Measurements from ENCODE around the gene GMIP. TPM values are rescaled to one million over a fixed set of nuclear protein-coding genes. Genes with fewer than 3 reads are reported as not detected.

The GMIP gene, protein sequence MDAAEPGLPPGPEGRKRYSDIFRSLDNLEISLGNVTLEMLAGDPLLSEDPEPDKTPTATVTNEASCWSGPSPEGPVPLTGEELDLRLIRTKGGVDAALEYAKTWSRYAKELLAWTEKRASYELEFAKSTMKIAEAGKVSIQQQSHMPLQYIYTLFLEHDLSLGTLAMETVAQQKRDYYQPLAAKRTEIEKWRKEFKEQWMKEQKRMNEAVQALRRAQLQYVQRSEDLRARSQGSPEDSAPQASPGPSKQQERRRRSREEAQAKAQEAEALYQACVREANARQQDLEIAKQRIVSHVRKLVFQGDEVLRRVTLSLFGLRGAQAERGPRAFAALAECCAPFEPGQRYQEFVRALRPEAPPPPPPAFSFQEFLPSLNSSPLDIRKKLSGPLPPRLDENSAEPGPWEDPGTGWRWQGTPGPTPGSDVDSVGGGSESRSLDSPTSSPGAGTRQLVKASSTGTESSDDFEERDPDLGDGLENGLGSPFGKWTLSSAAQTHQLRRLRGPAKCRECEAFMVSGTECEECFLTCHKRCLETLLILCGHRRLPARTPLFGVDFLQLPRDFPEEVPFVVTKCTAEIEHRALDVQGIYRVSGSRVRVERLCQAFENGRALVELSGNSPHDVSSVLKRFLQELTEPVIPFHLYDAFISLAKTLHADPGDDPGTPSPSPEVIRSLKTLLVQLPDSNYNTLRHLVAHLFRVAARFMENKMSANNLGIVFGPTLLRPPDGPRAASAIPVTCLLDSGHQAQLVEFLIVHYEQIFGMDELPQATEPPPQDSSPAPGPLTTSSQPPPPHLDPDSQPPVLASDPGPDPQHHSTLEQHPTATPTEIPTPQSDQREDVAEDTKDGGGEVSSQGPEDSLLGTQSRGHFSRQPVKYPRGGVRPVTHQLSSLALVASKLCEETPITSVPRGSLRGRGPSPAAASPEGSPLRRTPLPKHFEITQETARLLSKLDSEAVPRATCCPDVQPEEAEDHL
- 9.7 and 14.5 TPM in 2 replicates for total RNA-seq

DNA sequence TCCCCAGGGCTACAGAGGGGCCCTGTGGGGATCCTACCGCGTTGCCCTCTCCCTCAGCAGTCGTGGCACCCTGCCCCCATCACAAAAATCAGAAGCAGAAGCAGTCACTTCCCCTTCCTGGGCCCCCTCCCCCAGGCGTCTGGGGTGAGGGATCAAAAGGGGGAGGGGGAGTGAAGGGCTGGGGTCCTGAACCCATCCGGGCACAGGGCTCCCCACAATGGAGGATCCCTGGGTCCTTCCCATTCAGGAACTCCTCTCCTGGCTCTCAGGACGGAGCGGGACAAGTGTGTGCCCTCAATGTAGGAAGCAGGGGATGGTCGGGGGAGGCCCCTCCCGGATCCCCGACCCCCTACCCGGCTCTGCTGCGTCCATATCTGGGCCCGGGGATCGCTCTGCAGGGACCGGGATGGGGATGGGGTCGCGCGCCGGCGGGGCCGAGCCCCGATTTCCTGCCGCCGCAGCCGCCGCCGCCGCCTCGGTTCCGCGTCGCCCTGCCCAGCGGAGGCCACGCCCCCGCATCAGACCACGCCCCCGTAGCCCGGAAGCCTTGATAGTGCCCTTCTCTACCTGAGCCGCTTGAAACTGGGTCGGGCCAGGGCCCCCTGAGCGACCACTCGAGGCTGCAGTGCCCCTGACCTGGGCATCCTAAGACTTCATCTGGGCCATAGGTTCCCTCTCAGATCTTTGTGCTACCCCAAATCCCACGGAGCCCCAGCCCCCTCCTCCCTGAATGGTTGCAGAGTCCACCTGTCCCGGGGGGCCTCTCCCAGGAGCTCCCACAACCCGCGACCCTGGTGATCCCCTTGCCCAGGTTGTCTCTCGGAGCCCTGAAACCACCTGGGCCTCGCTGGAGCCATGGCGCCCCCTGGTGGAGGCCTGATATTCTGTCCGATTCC, at the start of gene GMIP:
Gene GMIP (minus strand): TSS at position 500 of the 896 bp plus-strand sequence. CDS start 128 bp downstream, at position 372.

DNA sequence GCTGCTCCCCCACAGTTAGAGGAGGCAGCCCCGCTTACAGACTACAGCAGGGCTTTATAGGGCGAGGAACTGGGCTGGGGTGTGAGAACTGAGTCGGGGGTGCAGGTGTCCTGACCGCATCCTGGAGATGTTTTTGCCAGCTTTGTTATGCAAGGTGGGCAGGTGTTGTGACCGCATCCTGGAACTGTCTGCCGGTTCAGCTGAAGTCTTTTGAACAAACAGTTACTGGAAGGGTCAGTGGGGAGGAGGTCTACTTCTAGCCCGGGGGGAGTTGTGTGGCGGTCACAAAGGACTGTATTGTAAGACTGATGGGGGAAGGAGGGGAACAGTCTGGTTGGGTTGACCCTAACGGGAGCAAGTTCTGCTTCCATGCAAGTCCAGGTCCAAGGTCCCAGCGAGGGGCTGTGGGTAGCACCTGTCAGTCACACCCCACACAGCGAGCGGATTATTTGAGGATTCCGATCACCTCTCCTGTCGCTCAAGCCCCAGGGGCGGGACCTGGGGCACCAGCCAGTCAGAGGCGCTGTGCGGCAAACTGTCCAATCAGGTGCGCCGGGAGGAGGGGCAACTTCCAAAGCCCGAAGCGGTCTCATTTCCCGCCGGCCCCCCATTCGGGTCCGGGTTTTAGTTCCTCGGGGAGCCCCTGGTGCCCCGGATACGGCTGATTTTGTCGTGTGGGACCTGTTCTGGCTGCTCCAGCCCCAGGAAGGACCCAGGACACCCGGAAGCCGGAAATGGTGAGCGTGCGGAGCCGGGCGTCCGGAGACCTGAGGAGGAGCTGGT, 25.0 kb upstream of the GMIP start, which contains the start of gene ZNF101:
Gene ZNF101 (plus strand): TSS at position 610 of the 783 bp plus-strand sequence. CDS start 125 bp downstream, at position 735.

DNA sequence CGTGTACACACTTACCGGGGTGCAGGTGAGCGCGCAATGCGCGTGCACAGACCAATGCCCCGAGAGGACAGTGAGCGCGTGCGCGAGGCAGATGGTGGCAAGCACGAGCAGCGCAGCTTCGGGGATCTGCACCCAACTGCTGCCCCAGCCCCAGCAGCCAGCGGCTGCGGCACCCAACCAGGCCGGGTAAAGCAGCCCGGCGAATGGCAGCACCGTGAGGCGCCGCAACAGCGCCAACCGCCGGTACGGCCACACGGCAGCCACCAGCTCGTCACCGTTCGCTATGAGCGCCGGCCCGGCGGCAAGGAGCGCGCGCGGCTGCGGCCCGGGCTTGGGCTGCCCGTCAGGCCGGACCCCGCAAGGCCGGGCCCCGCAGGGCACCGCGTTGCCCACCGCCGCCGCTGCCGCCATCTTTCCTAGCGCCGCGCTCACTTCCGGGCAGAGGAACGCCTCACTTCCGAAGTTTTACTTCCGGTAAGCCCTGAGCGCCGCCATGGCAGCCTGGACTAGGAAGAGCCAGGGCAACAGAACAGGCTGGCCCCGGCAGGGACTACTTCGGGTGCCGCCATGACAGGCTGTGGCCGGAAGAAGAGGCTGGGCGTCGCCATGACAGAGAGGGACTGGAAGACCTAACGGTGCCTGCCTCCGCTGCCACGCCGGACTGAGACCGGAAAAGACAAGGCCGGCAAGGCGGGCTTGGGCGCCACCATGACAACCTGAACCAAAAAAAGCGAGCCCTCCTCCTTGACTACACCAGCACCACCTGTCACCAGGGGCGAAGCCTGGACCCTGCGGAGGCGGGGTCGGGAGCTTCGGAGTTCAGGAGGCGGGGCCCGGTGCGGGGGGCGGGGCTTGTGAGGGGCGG, 20.0 kb upstream of the GMIP start, which contains the start of gene ATP13A1:
Gene ATP13A1 (minus strand): TSS at position 421 of the 865 bp plus-strand sequence. CDS start 10 bp downstream, at position 411.

DNA sequence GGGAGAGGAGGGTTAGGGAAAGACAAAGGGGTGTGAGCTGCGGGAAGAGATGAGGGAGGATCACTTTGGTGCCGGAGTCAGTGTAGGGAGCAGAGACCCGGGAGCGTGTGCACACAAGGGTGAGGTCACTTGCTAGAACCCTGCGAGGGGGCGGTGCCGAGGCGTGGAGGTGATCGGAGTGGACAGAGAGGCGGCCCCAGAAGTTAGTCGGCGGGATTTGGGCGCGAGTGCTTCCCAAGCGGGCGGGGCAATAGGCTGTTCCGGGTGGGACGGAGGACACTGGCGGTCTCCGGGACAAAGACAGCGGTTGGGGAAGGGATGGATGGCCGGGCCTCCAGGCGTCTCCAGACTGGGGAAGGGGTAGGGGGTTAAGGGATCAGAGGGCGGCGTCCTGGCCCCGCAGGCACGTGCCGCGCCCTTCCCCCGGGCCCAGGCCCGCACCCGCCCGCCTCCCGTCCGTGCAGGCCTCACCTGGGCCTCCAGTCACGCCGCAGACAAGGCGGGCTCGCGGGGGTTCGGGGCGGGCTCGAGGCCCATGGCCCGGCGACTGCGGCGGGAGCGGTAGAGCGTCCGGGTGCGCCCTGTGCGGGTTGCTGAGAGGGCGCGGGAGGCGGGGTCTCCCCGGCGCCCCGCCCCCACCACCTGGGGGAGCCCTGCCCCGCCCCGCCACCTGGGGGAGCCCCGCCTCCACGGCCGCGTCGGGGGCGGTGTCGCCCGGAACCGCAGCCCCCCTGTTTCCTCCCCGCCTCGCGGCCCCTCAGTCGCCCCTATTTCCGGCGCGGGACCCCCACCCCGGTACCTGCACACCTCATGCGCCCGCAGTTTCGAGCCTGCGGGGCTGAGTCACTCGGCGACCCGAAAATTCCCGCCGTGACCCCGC, 15.6 kb downstream of the GMIP start, which contains the start of gene LPAR2:
Gene LPAR2 (minus strand): TSS at position 600 of the 880 bp plus-strand sequence. CDS start 945 bp downstream, outside the sequence.

DNA sequence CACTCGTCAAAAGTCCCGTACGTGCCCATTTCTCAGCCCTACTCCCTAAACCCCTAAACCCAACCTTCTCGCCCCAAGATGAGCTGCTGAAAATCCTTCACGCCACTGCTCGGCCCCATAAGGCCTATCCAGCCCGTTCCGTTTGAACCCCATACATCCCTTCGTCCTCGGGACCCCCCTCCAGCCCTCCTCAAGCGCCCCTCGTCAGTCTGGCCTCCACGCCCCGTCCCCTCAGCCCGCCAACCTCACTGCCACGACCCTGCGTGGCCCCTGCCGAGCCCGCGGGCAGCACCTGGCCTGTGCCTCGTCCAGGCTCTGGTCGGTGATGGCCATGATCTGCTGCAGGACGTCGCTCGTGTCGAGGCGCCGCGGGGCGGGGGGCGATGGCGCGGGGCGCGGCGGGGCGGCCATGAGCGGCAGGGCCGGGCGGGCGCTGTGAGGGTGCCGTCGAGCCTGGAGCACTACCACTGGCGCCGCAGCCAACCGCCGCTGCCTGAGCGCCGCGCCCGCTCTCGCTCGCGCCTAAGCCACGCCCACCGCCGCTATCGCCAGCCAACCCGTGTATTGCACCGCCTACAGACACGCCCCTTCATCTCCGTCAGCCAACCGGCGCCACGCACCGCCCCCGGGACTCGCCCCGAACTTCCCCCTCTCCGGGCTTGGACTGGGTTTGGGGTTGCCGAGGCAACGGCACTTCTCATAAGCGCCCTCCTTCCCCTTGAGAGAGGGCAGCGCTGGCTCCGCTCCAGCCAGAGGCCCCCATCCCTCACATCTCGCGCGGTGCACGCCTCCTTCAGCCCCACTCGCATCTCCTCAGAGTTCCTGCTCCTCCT, 25.0 kb downstream of the GMIP start, which contains the start of gene PBX4:
Gene PBX4 (minus strand): TSS at position 469 of the 833 bp plus-strand sequence. CDS start 58 bp downstream, at position 411.

Other genes with a start within 250 kb of the GMIP start
- 64.3 and 72.6 TPM in 2 replicates for gene GATAD2A, start 238.0 kb downstream of the GMIP start, total RNA-seq
- gene TSSK6, start 128.1 kb downstream of the GMIP start, total RNA-seq: 0.79 and 2.1 TPM in 2 replicates
- 155 and 202 TPM in 2 replicates for gene NDUFA13, start 127.4 kb downstream of the GMIP start, total RNA-seq
- 0.28 TPM in 2 replicates for gene YJEFN3, start 114.7 kb downstream of the GMIP start, total RNA-seq
- 0.05 and 0.07 TPM in 2 replicates for gene CILP2, start 105.4 kb downstream of the GMIP start, total RNA-seq
- 0.35 TPM in 1 of 2 replicates, not detected in the other for gene PBX4, start 25.0 kb downstream of the GMIP start, total RNA-seq
- 10.9 and 15.1 TPM in 2 replicates for gene LPAR2, start 15.4 kb downstream of the GMIP start, total RNA-seq
- 111 and 113 TPM in 2 replicates for gene ATP13A1, start 20.0 kb upstream of the GMIP start, total RNA-seq
- gene ZNF101, start 25.2 kb upstream of the GMIP start, total RNA-seq: 2.7 and 5.1 TPM in 2 replicates
- gene ZNF14, start 89.5 kb upstream of the GMIP start, total RNA-seq: 2.2 and 3.2 TPM in 2 replicates
- 10.8 and 12.4 TPM in 2 replicates for gene ZNF506, start 178.1 kb upstream of the GMIP start, total RNA-seq
- gene ZNF253, start 222.2 kb upstream of the GMIP start, total RNA-seq: 2.3 and 2.7 TPM in 2 replicates

Measured in airway epithelial cell (primary cell).